Measurements from ENCODE around the gene BTF3. TPM values are rescaled to one million over a fixed set of nuclear protein-coding genes. Genes with fewer than 3 reads are reported as not detected.

BTF3 gene
- total and polyA plus RNA-seq, 12 donors = 283 to 714 (median 399) TPM

GRCh38 chr5:73495772-73496335, 2.4 kb upstream of the BTF3 start:
- peaks cover 0 to 6% (median 0%) of the 10 kb centered on the region in 7 donors for H3K27me3 ChIP-seq
- H3K36me3 ChIP-seq = peaks cover 0 to 12% (median 0%) of the 10 kb centered on the region in 9 donors
- H3K4me3 ChIP-seq = no peak overlapping the region
- no peaks in the 10 kb centered on the region for H3K9me3 ChIP-seq
- H3K27ac ChIP-seq = no peak overlapping the region
- peaks cover 2 to 36% (median 28%) of the 10 kb centered on the region in 9 donors for H3K4me1 ChIP-seq
- WGBS, 2 donors = 94 to 98% methylated on average over 4 of the region's 4 CpGs
- ATAC-seq (no peak), DNase-seq (no peak)
- TF ChIP-seq, protein P1, sequence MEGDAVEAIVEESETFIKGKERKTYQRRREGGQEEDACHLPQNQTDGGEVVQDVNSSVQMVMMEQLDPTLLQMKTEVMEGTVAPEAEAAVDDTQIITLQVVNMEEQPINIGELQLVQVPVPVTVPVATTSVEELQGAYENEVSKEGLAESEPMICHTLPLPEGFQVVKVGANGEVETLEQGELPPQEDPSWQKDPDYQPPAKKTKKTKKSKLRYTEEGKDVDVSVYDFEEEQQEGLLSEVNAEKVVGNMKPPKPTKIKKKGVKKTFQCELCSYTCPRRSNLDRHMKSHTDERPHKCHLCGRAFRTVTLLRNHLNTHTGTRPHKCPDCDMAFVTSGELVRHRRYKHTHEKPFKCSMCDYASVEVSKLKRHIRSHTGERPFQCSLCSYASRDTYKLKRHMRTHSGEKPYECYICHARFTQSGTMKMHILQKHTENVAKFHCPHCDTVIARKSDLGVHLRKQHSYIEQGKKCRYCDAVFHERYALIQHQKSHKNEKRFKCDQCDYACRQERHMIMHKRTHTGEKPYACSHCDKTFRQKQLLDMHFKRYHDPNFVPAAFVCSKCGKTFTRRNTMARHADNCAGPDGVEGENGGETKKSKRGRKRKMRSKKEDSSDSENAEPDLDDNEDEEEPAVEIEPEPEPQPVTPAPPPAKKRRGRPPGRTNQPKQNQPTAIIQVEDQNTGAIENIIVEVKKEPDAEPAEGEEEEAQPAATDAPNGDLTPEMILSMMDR (IDR thresholded peaks at IDR 0.05) = no peak
- intact Hi-C loops (cut with DNase I) = loop anchor here in 1 of 10 donors (2.0 kb wide), 1 partner anchor 47 kb away; the partner anchor contains the start of gene FOXD1

DNA sequence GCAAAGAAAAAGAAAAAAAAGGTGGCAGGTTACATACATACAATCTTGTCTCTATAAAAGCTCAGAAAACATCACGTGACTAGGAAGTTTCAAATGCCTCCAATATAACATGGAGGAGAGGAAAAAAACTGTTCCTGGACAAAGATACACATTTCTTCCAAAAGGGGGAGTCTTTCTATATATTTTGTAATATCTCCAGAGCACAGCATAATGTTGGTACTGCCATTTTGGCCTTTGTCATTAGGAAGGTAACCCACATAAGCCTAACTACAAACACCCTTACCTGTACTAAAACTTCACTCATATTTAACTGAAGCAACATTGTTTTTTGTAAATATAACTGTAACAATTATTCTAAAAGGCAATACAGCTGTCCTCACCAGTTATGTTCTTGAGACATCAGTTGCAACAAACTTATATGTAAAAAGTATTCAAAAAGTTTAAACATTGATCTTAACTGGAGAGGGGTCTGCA, 1.2 kb upstream of the BTF3 start:
- ATAC-seq (no peak), DNase-seq (no peak)
- peaks cover 0 to 24% (median 5%) of the 10 kb centered on the region in 9 donors for H3K36me3 ChIP-seq
- TF ChIP-seq, protein P1 (IDR thresholded peaks at IDR 0.05) = peak in 3 of 9 donors; percentile 17 to 27 (median 19)
- H3K9me3 ChIP-seq = no peaks in the 10 kb centered on the region
- H3K27ac ChIP-seq = peak overlapping the region in 2 of 10 donors; percentile 91 to 92
- WGBS, 2 donors = 68 to 93% methylated on average over 1 of the region's 1 CpG
- H3K27me3 ChIP-seq = peaks cover 0 to 6% (median 0%) of the 10 kb centered on the region in 7 donors
- intact Hi-C loops (cut with DNase I) = no loop called here
- peaks cover 2 to 39% (median 30%) of the 10 kb centered on the region in 9 donors for H3K4me1 ChIP-seq
- peak overlapping the region in 5 of 10 donors; percentile 77 to 90 (median 85) for H3K4me3 ChIP-seq

DNA sequence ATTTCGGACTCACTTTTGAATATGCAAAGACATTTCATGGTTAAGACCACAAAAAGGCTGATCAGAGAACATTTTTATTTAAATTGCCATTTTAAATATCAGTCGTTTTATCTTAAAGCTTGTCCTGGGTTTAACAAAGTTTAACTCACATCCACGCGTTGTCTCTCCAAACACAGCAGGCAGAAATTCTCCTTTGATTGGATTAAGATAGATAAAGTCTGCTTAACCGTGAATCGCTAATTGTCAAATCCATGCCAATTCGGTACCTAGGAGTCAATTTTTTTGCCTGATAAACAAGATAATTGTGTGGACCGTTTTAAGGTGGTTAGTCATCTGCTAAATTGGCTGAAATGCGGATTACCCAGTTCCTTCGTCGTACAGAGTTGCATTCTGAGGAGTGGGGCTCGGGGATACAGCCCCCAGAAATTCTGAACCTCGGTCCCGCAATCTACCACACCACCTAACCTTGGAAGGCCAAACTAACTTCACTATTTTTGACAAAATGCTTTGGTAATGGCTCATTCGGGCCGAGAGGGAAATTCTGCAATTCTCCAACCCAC, 665 bp upstream of the BTF3 start:
- no peaks in the 10 kb centered on the region for H3K9me3 ChIP-seq
- ATAC-seq (peak in 2 of 8 donors; percentile 4 to 8), DNase-seq (no peak)
- peaks cover 2 to 39% (median 30%) of the 10 kb centered on the region in 9 donors for H3K4me1 ChIP-seq
- H3K27ac ChIP-seq = peak overlapping the region; percentile 88 to 97 (median 92)
- peak overlapping the region; percentile 77 to 97 (median 90) for H3K4me3 ChIP-seq
- H3K36me3 ChIP-seq = peaks cover 0 to 30% (median 10%) of the 10 kb centered on the region in 9 donors
- intact Hi-C loops (cut with DNase I) = no loop called here
- H3K27me3 ChIP-seq = peaks cover 0 to under 1% (median 0%) of the 10 kb centered on the region in 7 donors
- TF ChIP-seq, protein P1 (IDR thresholded peaks at IDR 0.05) = no peak
- WGBS, 2 donors = 28 to 48% methylated on average over 16 of the region's 16 CpGs

DNA sequence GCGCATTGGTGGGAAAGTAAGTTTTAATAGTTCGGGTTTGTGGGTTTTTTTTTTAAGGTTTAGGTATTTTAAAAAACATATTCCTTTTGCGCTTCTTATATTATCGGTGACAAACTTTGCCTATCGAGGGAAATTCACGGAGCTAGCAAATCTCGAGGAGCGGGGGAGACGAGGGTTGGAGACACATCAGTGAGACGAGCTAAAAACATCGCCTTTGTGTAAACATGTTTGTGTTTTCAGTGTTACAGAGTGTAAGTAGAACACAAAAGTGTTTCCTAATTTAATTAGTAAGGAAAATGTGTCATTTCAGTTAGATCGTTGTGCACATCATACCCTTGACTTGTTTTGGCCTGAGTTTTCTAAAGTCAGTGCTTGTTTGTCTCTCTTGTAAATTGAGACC, 945 bp downstream of the BTF3 start:
- Histone ChIP-seq H3K36me3 (peaks cover 0 to 46% (median 25%) of the 10 kb centered on the region in 9 donors), H3K27me3 (no peaks in the 10 kb centered on the region), H3K27ac (peak overlapping the region in 7 of 10 donors; percentile 91 to 97 (median 93)), H3K9me3 (no peaks in the 10 kb centered on the region), H3K4me1 (peaks cover 2 to 40% (median 30%) of the 10 kb centered on the region in 9 donors), H3K4me3 (peak overlapping the region; percentile 77 to 97 (median 90))
- DNase-seq = no peak
- WGBS, 2 donors = 7 to 13% methylated on average over 12 of the region's 12 CpGs
- intact Hi-C loops (cut with DNase I) = no loop called here
- TF ChIP-seq, protein P1 (IDR thresholded peaks at IDR 0.05) = no peak
- no peak for ATAC-seq
